ENCODE results near the gene VIM. TPM values are rescaled to one million over a fixed set of nuclear protein-coding genes. Genes with fewer than 3 reads are reported as not detected.
A peak's percentile ranks its signal among the peaks of the same experiment; 100 is the strongest.

Gene VIM
- total and polyA plus RNA-seq, 5 donors from 2014 or later, result 430 to 1,005 (median 491) TPM

DNA sequence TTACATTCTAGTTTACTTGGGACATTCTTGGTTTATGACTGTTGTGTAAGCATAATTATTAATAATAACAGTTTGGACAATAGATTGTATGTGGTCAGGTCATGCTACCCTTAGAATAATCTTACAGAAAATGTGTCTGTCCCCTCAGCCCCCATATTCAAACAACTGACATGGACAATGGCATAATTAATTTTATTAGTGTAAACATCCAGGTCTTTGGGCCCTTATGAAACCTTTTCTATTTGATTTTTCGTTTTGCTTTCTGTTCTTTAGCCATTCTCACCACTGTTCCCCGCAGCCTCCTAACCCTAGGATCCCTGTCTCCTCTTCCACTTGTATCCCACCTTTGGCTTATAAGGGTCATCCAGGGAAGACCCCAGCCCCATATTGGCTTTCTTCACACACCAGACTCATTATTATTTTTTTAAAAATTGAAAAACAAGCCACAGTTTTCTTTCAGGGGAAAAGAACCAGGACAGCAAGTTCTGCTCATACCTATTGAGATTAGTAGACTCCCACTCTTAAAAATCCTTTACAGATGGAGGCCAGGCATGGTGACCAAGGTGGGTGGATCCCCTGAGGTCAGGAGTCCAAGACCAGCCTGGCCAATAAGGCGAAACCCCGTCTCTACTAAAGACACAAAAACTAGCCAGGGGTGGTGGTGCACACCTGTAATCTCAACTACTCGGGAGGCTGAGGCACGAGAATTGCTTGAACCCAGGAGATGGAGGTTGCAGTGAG is 11.5 kb downstream of the VIM start:
- peaks cover 26% of the 10 kb centered on the region for H3K36me3 Mint-ChIP-seq
- Histone ChIP-seq H3K36me3 (ENCODE audit: control insufficient read depth, insufficient read depth, low read length) (peaks cover 40% of the 10 kb centered on the region), H3K4me1 (ENCODE audit: control insufficient read depth, insufficient read depth, low read length, poor library complexity, severe bottlenecking) (peaks cover 12% of the 10 kb centered on the region), H3K4me3 (ENCODE audit: low read depth, low read length) (no peak overlapping the region), H3K27me3 (ENCODE audit: control insufficient read depth, insufficient read depth, low read length) (no peaks in the 10 kb centered on the region), H3K27ac (ENCODE audit: insufficient read depth, low read length, poor library complexity, severe bottlenecking) (no peak overlapping the region), H3K9me3 (ENCODE audit: control insufficient read depth in 2 of 2, low read length in 2 of 2) (no peaks in the 10 kb centered on the region)
- DNase-seq (no peak), ATAC-seq (ENCODE audit: low read depth in 2 of 2) (no peak)
- no peaks in the 10 kb centered on the region for H3K9me3 Mint-ChIP-seq
- H3K4me1 Mint-ChIP-seq, result peaks cover 18 to 32% (median 26%) of the 10 kb centered on the region in 4 donors
- H3K27ac Mint-ChIP-seq, result peak overlapping the region; percentile 22 to 73 (median 73)
- no peak overlapping the region for H3K4me3 Mint-ChIP-seq
- H3K27me3 Mint-ChIP-seq, result no peaks in the 10 kb centered on the region

DNA sequence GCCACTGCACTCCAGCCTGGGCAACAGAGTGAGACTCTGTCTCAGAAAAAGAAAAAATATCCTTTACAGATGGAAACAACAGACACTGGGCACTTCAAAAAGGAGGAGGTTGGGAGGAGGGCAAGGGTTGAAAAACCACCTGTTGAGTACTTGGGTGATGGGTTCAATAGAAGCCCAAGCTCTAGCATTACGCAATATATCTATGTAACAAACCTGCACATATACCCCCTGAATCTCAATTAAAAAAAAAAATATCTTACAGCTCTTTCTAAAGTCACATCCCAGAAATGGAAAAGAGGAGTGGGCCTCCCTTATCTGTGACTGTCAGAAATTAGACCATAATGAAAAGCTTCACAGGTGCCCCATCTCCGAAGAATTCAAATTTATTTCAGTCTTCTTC is 12.1 kb downstream of the VIM start:
- Mint-ChIP-seq H3K27me3 (no peaks in the 10 kb centered on the region), H3K4me3 (no peak overlapping the region), H3K27ac (no peak overlapping the region), H3K4me1 (peaks cover 18 to 26% (median 21%) of the 10 kb centered on the region in 4 donors), H3K36me3 (peaks cover 20% of the 10 kb centered on the region), H3K9me3 (no peaks in the 10 kb centered on the region)
- no peak overlapping the region for H3K4me3 ChIP-seq (ENCODE audit: low read depth, low read length)
- H3K36me3 ChIP-seq (ENCODE audit: control insufficient read depth, insufficient read depth, low read length), result peaks cover 34% of the 10 kb centered on the region
- no peak overlapping the region for H3K27ac ChIP-seq (ENCODE audit: insufficient read depth, low read length, poor library complexity, severe bottlenecking)
- H3K9me3 ChIP-seq (ENCODE audit: control insufficient read depth in 2 of 2, low read length in 2 of 2), result no peaks in the 10 kb centered on the region
- ATAC-seq (ENCODE audit: low read depth in 2 of 2), result no peak
- no peak for DNase-seq
- H3K27me3 ChIP-seq (ENCODE audit: control insufficient read depth, insufficient read depth, low read length), result no peaks in the 10 kb centered on the region
- H3K4me1 ChIP-seq (ENCODE audit: control insufficient read depth, insufficient read depth, low read length, poor library complexity, severe bottlenecking), result peaks cover 6% of the 10 kb centered on the region

DNA sequence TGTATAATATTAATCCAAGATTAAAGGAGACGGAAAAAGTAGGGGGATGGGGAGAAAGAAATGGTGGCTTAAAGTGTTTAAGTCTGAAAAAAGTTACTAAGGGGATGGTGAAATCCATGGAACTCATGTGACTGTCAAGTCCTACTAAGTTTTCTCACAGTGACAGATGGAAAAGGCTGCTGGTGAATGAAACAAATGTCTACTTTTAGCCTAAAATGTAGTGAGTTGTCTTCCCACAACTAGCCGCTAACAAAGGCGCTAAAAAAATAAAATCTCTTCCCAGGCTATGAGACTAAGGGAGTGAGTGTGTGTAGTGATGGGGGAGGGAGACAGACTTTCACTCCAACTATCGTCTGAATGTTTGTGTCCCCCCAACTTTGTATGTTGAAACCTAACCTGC is 12.6 kb downstream of the VIM start:
- H3K9me3 Mint-ChIP-seq, result no peaks in the 10 kb centered on the region

DNA sequence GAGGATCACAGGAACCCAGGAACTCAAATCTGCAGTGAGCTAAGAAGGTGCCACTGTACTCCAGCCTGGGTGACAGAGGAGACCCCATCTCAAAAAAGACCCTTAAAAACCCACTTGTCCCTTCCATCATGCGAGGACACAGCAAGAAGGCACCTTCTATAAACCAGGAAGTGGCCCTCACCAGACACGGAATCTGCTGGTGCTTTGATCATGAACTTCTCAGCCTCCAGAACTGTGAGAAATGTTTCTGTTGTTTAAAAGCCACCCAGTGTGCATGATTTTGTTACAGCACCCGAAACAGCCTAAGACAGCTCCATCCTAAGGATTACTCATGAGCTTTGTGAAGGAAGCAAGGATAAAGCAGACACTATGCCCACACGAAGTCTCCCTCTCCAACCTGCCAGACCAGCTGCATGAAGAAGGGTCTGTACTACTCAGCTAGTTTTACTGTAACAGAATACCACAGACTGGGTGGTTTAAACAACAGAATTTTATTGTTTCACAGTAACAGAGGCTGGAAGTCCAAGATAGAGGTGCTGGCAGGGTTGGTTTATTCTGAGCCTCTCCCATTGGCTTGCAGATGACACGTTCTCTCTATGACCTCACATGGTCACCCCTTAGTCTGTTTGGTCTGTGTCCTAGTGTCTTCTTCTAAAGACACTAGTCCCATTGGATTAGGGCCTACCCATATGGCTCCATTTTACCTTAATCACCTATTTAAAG is 13.7 kb downstream of the VIM start:
- Mint-ChIP-seq H3K27ac (peak overlapping the region; percentile 31 to 56 (median 50)), H3K9me3 (peaks cover 0 to 2% (median 0%) of the 10 kb centered on the region in 7 donors), H3K27me3 (no peaks in the 10 kb centered on the region), H3K36me3 (peaks cover 11% of the 10 kb centered on the region), H3K4me1 (peaks cover 6 to 11% (median 9%) of the 10 kb centered on the region in 4 donors), H3K4me3 (peak overlapping the region in 1 of 4 donors; percentile 48)
- Histone ChIP-seq H3K27ac (ENCODE audit: insufficient read depth, low read length, poor library complexity, severe bottlenecking) (no peak overlapping the region), H3K4me1 (ENCODE audit: control insufficient read depth, insufficient read depth, low read length, poor library complexity, severe bottlenecking) (peaks cover 3% of the 10 kb centered on the region), H3K27me3 (ENCODE audit: control insufficient read depth, insufficient read depth, low read length) (no peaks in the 10 kb centered on the region), H3K36me3 (ENCODE audit: control insufficient read depth, insufficient read depth, low read length) (peaks cover 17% of the 10 kb centered on the region), H3K9me3 (ENCODE audit: control insufficient read depth in 2 of 2, low read length in 2 of 2) (no peaks in the 10 kb centered on the region), H3K4me3 (ENCODE audit: low read depth, low read length) (no peak overlapping the region)
- peak in 1 of 2 donors; percentile 31 for ATAC-seq (ENCODE audit: low read depth in 2 of 2)
- peak in 1 of 3 donors; percentile 33 for DNase-seq

More for the DNA sequence above, 12.6 kb downstream of the VIM start:
- H3K9me3 ChIP-seq (ENCODE audit: control insufficient read depth in 2 of 2, low read length in 2 of 2), result no peaks in the 10 kb centered on the region
- H3K4me1 ChIP-seq (ENCODE audit: control insufficient read depth, insufficient read depth, low read length, poor library complexity, severe bottlenecking), result peaks cover 3% of the 10 kb centered on the region
- Mint-ChIP-seq H3K4me3 (no peak overlapping the region), H3K4me1 (peaks cover 15 to 22% (median 20%) of the 10 kb centered on the region in 4 donors), H3K36me3 (peaks cover 18% of the 10 kb centered on the region), H3K27ac (no peak overlapping the region), H3K27me3 (no peaks in the 10 kb centered on the region)
- H3K27ac ChIP-seq (ENCODE audit: insufficient read depth, low read length, poor library complexity, severe bottlenecking), result no peak overlapping the region
- ATAC-seq (ENCODE audit: low read depth in 2 of 2), result no peak
- H3K27me3 ChIP-seq (ENCODE audit: control insufficient read depth, insufficient read depth, low read length), result no peaks in the 10 kb centered on the region
- peaks cover 29% of the 10 kb centered on the region for H3K36me3 ChIP-seq (ENCODE audit: control insufficient read depth, insufficient read depth, low read length)
- DNase-seq, result no peak
- H3K4me3 ChIP-seq (ENCODE audit: low read depth, low read length), result no peak overlapping the region

DNA sequence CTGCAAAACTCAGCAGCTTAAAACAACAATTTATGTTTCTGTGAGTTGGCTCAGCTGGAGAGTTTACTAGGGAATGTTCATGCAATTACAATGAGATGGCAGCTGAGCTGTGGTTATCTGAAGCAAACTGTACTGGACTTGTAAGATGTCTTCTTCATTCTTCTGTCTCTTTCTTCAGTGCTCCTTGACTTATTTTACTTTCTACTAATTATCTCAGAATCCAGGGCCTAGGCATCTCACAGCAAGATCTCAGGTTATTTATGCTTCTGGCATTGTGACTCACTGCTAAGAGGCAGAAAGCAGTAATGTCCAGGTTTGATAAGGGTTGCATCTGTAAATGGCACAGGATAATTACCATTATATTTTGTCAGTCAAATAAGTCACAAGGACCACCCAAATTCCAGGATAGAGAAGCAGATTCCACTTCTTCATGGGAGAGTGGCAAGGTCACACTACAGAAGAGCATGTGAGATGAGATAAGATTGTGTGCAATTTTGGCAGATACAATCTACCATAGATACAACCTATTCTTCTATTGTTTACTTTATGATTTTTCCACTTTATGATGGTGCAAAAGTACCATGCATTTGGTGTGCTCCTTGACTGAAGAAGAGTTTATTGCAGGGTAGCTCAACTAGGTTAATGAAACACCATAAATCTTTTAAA is 16.8 kb downstream of the VIM start:
- H3K27me3 ChIP-seq (ENCODE audit: control insufficient read depth, insufficient read depth, low read length), result no peaks in the 10 kb centered on the region
- H3K27ac ChIP-seq (ENCODE audit: insufficient read depth, low read length, poor library complexity, severe bottlenecking), result no peak overlapping the region
- DNase-seq (no peak), ATAC-seq (ENCODE audit: low read depth in 2 of 2) (no peak)
- H3K4me3 ChIP-seq (ENCODE audit: low read depth, low read length), result no peak overlapping the region
- peaks cover 3% of the 10 kb centered on the region for H3K4me1 ChIP-seq (ENCODE audit: control insufficient read depth, insufficient read depth, low read length, poor library complexity, severe bottlenecking)
- Mint-ChIP-seq H3K36me3 (peaks cover 5% of the 10 kb centered on the region), H3K9me3 (peaks cover 0 to 4% (median 1%) of the 10 kb centered on the region in 7 donors), H3K4me3 (no peak overlapping the region), H3K4me1 (peaks cover 0 to 7% (median 3%) of the 10 kb centered on the region in 4 donors), H3K27ac (peak overlapping the region in 1 of 3 donors; percentile 79), H3K27me3 (no peaks in the 10 kb centered on the region)
- no peaks in the 10 kb centered on the region for H3K36me3 ChIP-seq (ENCODE audit: control insufficient read depth, insufficient read depth, low read length)
- no peaks in the 10 kb centered on the region for H3K9me3 ChIP-seq (ENCODE audit: control insufficient read depth in 2 of 2, low read length in 2 of 2)

DNA sequence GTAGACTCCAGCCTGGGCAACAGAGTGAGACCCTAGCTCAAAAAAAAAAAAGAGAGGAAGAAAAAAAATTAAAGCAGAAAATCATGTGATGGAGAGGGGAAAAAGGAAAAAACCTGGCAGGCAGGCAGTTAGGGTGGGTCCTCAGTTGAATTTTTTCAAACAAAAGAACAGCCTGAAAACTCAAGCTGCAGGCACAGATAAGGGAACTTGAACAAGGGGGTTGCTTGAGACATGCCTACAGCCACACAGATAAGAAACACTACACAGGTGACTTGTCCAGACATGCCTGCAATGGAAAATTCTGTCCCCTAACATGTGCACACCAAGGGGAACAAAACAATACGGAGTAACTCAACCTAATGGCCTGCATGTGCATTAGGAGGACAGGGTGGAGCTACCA is 19.2 kb downstream of the VIM start:
- no peaks in the 10 kb centered on the region for H3K4me1 Mint-ChIP-seq
- H3K36me3 Mint-ChIP-seq, result peaks cover 5% of the 10 kb centered on the region
- Histone ChIP-seq H3K9me3 (ENCODE audit: control insufficient read depth in 2 of 2, low read length in 2 of 2) (no peaks in the 10 kb centered on the region), H3K4me3 (ENCODE audit: low read depth, low read length) (no peak overlapping the region), H3K27me3 (ENCODE audit: control insufficient read depth, insufficient read depth, low read length) (no peaks in the 10 kb centered on the region), H3K4me1 (ENCODE audit: control insufficient read depth, insufficient read depth, low read length, poor library complexity, severe bottlenecking) (no peaks in the 10 kb centered on the region), H3K36me3 (ENCODE audit: control insufficient read depth, insufficient read depth, low read length) (no peaks in the 10 kb centered on the region), H3K27ac (ENCODE audit: insufficient read depth, low read length, poor library complexity, severe bottlenecking) (no peak overlapping the region)
- no peak overlapping the region for H3K27ac Mint-ChIP-seq
- H3K27me3 Mint-ChIP-seq, result no peaks in the 10 kb centered on the region
- H3K4me3 Mint-ChIP-seq, result no peak overlapping the region
- peaks cover 0 to 4% (median 1%) of the 10 kb centered on the region in 7 donors for H3K9me3 Mint-ChIP-seq
- no peak for ATAC-seq (ENCODE audit: low read depth in 2 of 2)
- no peak for DNase-seq

DNA sequence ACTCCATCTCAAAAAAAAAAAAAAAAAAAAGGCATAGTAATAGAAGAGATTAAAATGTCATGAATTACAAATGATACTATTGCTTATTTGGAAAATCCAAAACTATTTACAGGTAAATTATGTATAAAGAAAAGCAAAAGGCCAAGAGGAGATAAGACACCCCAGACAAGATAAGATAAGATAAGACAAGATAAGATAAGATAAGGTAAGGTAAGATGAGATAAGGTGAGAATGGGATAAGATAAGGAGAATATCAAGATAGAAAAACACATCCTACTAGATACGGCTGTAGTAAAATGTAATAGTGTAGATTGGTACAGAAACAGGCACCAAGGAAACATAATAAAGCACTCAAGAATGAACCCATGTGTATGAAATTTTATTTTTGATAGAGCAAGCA is 20.9 kb downstream of the VIM start:
- no peaks in the 10 kb centered on the region for H3K27me3 ChIP-seq (ENCODE audit: control insufficient read depth, insufficient read depth, low read length)
- no peaks in the 10 kb centered on the region for H3K4me1 Mint-ChIP-seq
- no peak overlapping the region for H3K27ac ChIP-seq (ENCODE audit: insufficient read depth, low read length, poor library complexity, severe bottlenecking)
- no peaks in the 10 kb centered on the region for H3K4me1 ChIP-seq (ENCODE audit: control insufficient read depth, insufficient read depth, low read length, poor library complexity, severe bottlenecking)
- no peak overlapping the region for H3K4me3 Mint-ChIP-seq
- ATAC-seq (ENCODE audit: low read depth in 2 of 2) (no peak), DNase-seq (no peak)
- H3K36me3 Mint-ChIP-seq, result peaks cover 5% of the 10 kb centered on the region
- peaks cover 0 to 4% (median 1%) of the 10 kb centered on the region in 7 donors for H3K9me3 Mint-ChIP-seq
- H3K36me3 ChIP-seq (ENCODE audit: control insufficient read depth, insufficient read depth, low read length), result no peaks in the 10 kb centered on the region
- no peak overlapping the region for H3K4me3 ChIP-seq (ENCODE audit: low read depth, low read length)
- H3K27me3 Mint-ChIP-seq, result no peaks in the 10 kb centered on the region
- H3K27ac Mint-ChIP-seq, result no peak overlapping the region
- H3K9me3 ChIP-seq (ENCODE audit: control insufficient read depth in 2 of 2, low read length in 2 of 2), result no peaks in the 10 kb centered on the region

Measured in CD4-positive, CD25-positive, alpha-beta regulatory T cell (primary cell).